SKM-1 (cell line): Measurements from ENCODE around the gene NTHL1.
"Not testable (repeated sequence)": the region's sequence is repeated elsewhere in the genome, so short reads cannot be mapped to it uniquely, and the experiment has no call there.

Experiments used
- DNase-seq: peaks from one replicate; lab custom pipeline; 2025; ENCODE audit not compliant: unreplicated experiment; lab: John Stamatoyannopoulos, UW

NTHL1 gene

GRCh38 chr16:2042986-2043666 lies 4.5 kb downstream of the NTHL1 start:
- no peak for DNase-seq

- DNase-seq, result no peak
These were observed 5.3 kb downstream of the NTHL1 start for GRCh38 chr16:2042171-2042985.

- DNase-seq, result no peak
These were observed 6.7 kb downstream of the NTHL1 start for GRCh38 chr16:2040787-2041522.

GRCh38 chr16:2040041-2040786 lies 7.4 kb downstream of the NTHL1 start:
- no peak for DNase-seq

- DNase-seq, result no peak
These were observed 8.2 kb downstream of the NTHL1 start for GRCh38 chr16:2039274-2040031.

GRCh38 chr16:2038382-2039231 lies 9.0 kb downstream of the NTHL1 start:
- no peak for DNase-seq

- no peak for DNase-seq
These were observed 9.8 kb downstream of the NTHL1 start for GRCh38 chr16:2037647-2038381.

GRCh38 chr16:2037115-2037514 lies 10.5 kb downstream of the NTHL1 start:
- no peak for DNase-seq

GRCh38 chr16:2036200-2036966 lies 11.3 kb downstream of the NTHL1 start:
- DNase-seq, result no peak

GRCh38 chr16:2035431-2036199 lies 12.0 kb downstream of the NTHL1 start:
- no peak for DNase-seq

GRCh38 chr16:2034696-2035430 lies 12.8 kb downstream of the NTHL1 start:
- DNase-seq, result no peak

GRCh38 chr16:2033909-2034695 lies 13.5 kb downstream of the NTHL1 start:
- not testable (repeated sequence) for DNase-seq

- DNase-seq, result no peak
These were observed 14.4 kb downstream of the NTHL1 start for GRCh38 chr16:2033057-2033908.

GRCh38 chr16:2032285-2033056 lies 15.2 kb downstream of the NTHL1 start:
- no peak for DNase-seq
